D721Med (cell line): ENCODE measurements around the gene RARS1.

Source experiments
- DNase-seq: peaks from one replicate; pipeline ENCODE4 v3.0.0; 2011; ENCODE audit warnings: low spot score; ENCODE audit not compliant: insufficient read length
- FAIRE-seq: peaks from 2 replicates; lab custom pipeline; 2011; peaks lifted over from hg19 to GRCh38; lab: Jason Lieb, UNC
- TF ChIP-seq, protein P1 (sequence below): IDR thresholded peaks from 2 replicates; pipeline ENCODE4 v1.5.1; 2012; ENCODE audit warnings: mild to moderate bottlenecking, control low read depth; ENCODE audit not compliant: insufficient read depth; ENCODE audit errors: missing control alignments

RARS1 gene

DNA sequence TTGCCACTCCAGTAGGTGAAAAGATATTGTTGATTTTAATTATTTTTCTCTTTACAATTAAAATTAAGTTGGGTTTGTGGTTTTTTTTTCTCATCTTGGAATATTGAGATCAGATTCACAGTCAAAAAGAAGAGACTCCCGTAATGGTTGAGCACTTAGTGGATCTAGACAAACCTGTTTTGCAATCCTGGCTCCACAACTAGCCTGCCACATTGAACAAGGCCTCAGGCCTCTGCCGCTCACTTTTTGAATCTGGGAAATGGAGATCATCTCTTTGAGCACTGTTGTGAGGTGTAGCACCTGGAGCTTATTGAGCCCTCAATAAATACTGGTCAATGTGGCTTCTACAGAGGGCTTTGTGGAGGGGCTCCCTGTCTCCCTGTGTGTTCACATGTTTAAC lies 37.1 kb upstream of the RARS1 start:
- FAIRE-seq: no peak
- TF ChIP-seq, protein P1, sequence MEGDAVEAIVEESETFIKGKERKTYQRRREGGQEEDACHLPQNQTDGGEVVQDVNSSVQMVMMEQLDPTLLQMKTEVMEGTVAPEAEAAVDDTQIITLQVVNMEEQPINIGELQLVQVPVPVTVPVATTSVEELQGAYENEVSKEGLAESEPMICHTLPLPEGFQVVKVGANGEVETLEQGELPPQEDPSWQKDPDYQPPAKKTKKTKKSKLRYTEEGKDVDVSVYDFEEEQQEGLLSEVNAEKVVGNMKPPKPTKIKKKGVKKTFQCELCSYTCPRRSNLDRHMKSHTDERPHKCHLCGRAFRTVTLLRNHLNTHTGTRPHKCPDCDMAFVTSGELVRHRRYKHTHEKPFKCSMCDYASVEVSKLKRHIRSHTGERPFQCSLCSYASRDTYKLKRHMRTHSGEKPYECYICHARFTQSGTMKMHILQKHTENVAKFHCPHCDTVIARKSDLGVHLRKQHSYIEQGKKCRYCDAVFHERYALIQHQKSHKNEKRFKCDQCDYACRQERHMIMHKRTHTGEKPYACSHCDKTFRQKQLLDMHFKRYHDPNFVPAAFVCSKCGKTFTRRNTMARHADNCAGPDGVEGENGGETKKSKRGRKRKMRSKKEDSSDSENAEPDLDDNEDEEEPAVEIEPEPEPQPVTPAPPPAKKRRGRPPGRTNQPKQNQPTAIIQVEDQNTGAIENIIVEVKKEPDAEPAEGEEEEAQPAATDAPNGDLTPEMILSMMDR: no peak
- no peak for DNase-seq

DNA sequence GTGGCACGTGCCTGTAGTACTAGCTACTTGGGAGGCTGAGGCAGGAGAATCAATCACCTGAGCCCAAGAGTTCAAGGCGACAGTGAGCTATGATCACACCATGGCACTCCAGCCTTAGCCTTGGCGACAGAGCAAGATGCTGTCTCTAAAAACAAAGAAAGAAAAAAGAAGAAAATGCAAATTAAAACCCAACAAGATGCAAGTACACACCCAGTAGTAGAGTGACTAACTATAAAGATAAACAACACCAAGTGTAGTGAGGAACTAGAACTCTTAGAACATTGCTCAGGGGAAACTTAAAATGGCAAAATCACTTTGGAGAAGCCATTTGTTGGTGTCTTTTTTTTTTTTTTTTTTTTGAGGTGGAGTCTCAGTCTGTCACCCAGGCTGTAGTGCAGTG lies 34.7 kb upstream of the RARS1 start:
- no peak for DNase-seq
- FAIRE-seq: no peak
- TF ChIP-seq, protein P1: no peak

DNA sequence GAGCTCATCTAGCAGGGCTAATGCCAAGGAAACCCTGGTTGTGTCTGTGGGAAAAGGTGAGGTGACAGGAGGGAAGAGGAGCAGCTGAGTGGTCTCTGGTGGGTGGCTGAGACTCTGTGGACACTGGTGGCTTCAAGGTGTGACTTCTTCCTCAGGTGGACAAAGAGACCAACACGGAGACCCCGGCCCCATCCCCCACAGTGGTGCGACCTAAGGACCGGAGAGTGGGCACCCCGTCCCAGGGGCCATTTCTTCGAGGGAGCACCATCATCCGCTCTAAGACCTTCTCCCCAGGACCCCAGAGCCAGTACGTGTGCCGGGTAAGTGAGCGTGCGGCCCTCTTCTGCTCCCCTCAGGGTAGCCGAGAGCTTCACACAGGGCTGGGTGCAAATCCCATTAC lies 31.1 kb upstream of the RARS1 start:
- FAIRE-seq: no peak
- TF ChIP-seq, protein P1: no peak
- no peak for DNase-seq

DNA sequence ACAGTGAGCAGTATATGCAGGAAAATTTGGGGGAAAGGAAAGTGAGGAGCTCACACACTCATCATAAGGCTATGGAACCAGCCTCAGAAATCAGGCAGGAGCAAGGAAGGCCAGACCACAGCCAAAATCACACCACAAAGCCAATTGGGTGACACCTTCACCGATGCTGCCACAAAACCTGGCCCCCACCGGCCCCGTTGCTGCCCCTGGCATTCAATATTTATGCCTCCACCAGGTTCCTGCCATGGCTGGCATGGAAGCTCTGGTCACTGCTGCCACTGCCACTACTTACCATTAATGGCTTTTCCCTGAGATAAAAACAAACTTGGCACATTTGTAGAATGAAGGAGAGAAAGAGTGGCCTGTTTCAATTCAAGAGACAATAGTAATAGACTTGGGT lies 28.7 kb upstream of the RARS1 start:
- DNase-seq (no peak), FAIRE-seq (no peak)
- TF ChIP-seq, protein P1: no peak

DNA sequence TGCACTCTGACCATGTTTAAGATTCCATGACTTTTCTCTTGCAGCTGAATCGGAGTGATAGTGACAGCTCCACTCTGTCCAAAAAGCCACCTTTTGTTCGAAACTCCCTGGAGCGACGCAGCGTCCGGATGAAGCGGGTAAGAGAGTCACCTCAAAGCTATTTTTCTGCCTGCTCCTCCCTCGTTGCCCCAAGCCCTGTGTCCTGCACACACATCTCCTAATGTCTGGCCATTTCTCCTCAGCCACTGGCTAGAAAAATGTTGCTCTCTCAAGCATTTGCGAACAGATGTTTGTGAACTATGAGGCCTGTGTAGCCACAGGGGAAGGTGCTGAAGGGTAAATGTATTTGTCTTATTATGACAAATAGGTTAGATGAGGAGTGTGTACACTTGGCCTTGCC lies 25.7 kb upstream of the RARS1 start:
- FAIRE-seq: no peak
- TF ChIP-seq, protein P1: no peak
- no peak for DNase-seq

GRCh38 chr5:168463081-168463480 lies 23.2 kb upstream of the RARS1 start:
- FAIRE-seq (no peak), DNase-seq (no peak)
- TF ChIP-seq, protein P1: no peak

- DNase-seq: no peak
- TF ChIP-seq, protein P1: no peak
- no peak for FAIRE-seq
Measured at GRCh38 chr5:168464214-168464613, 22.1 kb upstream of the RARS1 start.
